HG03159 (cell line): ENCODE results near the gene ATOH8.

Experiments
- ATAC-seq: cut with Tn5 transposase; IDR thresholded peaks from one replicate; pipeline ENCODE4 v1.9.1; 2021; ENCODE audit warnings: mild to moderate bottlenecking, moderate library complexity; ENCODE audit not compliant: unreplicated experiment

The ATOH8 gene

DNA sequence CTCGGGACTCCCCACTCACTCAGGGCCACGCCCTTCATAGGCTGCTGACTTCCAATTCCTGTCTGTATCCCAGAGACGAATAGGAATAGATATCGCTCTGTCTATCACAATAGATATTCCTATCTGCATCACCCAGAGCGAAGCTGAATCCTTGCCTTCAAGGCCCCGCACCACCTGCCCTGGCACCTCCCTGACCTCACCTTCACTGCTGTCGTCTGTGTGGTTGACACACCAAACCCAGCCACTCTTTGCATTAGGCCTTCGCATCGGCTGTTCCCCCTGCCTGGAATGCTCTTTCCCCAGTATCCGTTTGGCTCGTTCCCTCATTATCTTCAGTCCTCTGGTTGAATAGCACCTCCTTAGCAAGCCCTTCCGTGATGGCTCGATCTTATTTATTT lies 43.5 kb downstream of the ATOH8 start:
- no peak for ATAC-seq

DNA sequence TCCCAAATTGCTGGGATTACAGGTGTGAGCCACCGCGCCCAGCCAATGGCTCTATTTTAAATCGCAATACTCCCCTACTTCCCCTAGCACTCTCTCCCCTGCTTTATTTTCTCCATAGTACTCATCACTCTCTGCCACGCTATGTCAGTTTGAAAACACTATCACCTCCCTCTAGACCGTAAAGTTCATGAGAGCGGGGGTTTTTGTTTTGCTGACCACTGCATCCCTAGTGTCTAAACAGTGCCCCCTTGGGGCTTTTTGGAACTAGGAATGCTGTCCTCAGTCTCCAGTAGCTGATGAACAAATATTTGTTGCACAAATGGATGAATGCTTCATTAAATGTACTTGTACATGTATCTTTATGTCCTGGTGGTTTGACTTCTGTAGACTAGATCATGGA lies 44.1 kb downstream of the ATOH8 start:
- no peak for ATAC-seq

DNA sequence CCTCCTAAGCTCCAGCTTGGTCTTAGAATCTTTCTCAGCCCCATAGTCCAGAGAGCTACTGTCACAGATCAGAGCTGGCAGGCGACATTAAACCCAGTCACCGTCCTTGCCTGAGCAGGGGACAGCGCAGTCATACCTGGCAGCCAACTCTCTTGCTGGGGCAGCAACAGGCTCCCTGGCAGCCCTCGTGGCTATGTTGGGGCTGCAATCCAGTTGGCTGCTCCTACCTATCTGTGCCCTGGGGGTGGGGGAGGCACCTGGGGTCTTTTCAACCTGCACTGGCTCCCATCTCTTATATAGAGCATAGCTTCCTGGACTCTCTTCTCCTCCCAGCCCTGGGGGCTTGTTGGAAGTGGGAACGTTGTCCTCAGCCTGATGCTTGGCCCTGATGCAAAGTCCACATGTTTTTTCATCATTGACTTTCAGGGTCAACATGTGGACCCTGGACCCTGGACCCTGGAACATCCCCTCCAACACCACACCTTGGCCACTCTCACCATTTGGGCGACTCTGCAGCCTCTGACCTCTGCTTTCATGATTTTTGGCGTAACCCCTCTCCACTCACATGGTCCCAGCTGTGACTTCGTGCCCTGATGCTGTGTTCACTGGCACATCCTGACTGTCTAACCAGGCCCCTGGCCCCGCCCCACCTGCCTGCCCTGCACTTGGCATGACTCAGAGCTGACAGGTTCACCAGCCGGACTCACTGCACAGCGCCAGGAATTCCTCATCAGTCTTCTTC lies 45.6 kb downstream of the ATOH8 start:
- ATAC-seq: no peak

DNA sequence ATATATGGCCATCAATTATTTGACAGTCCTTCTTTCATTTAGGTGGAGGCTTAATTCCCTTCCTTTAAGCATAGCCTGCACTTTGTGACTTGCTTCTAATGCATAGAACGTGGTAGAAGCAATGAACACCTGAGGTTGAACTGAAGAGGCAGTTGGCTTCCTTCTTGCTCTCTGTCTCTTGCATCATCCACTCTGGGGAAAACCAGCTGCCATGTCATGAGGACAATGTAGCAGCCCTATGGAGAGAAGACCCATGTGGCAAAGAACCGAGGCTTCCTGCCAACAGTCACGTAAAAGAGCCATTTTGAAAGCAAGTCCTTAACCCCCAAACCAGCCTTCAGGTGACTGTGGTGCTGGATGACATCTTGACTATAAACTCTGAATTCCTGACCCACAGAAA lies 46.8 kb downstream of the ATOH8 start:
- no peak for ATAC-seq

DNA sequence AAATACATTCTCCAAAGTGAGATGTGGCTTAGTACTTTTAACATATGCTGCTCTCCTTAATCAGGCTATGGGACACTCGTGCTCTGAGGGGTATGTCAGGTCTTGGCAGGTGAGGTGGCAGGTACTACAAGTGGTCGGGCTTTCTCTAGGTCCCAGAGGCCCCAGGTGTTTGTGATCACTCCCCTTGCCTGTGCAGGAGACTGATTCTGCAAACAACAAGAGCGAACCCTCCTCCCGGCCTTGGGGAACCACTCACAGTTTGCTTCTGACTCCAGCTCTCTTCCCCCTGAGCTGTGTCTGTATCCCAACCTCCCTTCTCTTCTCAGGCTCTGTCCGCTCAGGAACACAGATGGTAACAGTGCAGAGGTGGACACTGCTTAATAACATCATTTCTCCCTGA lies 48.1 kb downstream of the ATOH8 start:
- no peak for ATAC-seq

DNA sequence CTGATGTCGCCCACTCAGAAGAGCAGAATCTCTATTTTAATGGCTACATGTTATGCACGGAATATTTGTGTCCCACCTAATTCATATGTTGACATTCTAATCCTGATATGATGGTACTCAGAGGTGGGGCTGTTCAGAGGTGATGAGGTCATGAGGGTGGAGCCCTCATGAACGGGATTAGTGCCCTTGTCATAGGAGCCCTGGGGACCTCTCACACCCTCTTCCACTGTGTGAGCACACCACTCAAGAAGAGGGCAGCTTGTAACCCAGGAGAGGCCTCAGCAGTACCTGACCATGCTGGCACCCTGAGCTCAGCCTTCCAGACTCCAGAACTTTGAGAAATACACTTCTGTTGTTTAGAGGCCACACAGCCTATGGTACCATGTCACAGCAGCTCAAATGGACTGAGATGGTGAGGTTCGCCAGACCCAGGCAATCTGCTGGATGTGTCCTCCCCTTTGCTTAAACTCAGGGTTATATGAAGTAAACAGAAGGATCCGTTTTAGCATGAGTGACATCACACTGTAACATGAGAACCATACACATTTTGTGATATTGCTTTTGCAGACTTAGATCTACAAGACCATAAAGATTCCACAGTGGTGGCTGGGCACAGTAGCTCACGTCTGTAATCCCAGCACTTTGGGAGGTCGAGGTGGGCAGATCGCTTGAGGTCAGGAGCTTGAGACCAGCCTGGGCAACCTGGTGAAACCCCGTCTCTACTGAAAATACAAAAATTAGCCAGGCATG lies 48.7 kb downstream of the ATOH8 start:
- no peak for ATAC-seq

DNA sequence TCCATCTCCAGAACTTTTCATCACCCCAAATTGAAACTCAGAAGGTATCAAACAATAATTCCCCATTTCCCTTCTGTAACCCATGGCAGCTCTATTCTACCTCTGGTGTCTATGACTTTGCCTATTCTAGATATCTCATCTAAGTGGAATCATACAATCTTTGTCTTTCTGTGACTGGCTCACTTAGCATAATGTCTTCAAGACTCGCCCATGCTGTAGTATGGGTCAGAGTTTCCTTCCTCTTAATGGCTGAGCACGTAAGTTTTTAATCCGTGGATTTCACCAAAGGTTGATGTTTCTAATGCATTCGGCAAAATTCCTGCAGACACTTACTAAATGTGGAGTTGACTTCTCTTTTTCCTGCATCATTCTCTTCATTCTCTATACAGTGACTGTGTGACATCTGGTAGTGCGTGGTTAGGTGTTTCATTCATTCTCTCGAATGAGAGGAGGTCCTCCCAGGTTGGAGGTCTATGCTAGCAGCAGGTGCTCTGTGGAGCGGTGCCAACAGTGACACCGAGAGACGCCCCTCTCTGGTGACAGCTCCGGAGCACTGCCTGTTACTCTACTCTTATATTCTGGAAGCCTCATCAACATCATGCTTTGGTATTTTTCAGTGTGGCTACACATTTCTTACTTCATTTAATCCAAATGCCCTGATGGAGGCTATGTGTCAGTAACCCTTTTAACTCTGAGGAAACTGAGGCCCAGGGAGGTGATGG lies 50.1 kb downstream of the ATOH8 start:
- ATAC-seq: no peak

DNA sequence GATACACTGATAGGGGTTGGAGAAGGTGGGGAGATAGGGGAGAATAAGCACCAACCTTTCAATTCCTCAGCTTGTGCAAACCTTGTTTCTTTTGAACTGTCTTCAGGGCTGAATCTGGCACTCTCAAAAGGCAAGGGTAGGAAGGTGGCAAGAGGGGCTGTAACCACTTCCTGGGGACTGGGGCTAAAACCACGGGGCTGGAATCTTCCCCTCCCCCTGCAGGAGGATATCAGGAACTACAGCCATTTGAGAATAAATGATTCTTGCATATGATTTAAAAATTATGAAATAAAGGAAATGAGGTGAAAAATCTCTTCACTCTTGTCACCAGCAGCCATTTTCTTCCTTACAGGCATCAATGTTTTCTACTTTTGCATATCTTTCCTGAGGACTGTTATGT lies 50.8 kb downstream of the ATOH8 start:
- ATAC-seq: no peak

DNA sequence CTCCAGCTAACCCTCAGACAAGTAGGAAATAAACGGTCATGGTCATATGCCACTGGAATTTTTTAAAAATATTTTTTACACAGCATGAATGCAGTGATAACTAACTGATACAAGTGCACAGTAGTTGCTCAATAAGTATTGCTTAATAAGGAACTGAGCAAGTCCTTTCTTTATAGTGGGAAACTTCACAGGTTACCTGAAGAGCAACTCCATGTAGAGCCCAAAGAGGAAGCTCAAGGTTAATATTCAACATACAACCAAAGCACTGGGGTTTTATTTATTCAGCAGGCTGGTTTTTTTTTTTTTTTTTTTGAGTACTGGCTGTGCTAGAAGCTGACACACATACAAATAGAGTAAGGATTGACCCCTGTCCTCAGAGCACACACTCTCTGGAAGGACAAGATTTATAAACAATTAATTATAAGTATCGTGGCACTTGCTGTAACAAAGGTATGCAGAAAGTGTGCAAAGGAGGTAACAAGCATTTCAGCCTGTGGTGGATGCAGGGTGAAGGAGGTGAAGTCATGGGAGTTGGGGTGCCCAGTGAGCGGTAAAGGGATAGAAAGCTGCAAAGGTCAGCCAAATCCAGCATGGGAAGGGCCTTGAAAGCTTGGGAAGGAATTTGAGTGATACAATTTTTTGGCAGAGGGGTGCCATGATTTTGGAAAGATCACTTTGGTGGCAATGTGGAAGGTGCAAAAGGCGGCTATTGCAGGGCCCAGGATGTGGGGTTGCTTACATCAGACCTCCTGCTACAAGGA lies 52.7 kb downstream of the ATOH8 start:
- no peak for ATAC-seq

DNA sequence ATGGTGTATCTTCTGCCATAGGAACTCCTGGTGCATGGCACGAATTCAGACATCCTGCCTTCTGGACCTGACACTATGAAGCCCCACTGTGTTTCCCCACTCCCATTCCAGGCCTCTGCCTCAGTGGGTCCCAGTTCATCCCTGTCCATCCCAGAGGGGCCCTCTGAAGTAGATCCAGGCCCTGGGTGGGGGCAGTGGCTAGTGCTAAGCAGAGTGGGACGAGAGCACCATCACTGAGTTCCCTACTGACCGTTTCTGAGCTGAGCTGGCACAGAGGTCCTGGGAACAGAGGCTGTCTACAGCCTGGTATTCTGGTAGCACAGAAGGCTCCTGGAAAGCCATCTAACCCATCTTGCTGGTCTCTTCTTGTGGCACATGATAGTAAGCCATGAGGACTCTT lies 54.0 kb downstream of the ATOH8 start:
- no peak for ATAC-seq

DNA sequence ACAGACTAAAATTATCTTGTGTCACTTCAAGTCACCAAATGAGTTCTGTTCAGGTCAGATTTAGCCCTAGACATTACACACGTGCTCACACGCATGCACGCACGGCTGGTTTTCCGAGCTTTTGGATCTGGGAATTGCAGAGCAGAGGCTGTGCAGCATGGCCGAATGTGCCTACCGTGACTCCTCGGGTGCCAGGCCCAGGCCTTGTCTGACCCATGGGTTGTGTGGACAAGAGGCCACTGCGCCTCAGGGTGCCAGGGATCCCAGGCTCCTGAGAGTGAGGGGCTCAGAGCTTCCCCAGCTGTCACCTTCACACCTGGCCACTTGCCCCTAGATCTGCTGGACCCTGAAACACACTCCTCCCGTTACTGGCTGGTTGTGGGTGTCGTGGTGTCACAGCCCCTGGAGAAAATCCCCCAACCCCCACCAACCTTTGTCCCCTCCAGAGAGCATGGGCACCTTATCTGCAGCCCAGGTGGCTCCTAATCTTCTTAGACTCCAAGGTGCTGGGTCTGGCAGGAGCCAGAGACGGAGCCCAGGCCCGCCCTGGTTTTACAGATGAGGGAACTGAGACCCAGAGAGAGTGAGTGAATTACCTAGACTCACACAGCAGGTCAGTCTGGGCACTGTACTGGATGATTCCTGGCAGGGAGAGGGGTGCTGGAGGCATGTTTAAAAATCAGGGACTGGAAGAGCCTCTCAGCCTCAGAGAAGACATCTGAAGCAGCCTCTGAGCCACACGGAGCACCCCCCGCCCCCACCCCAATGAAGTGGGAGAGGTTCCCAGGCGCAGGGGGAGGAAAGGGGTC lies 56.8 kb downstream of the ATOH8 start:
- no peak for ATAC-seq

DNA sequence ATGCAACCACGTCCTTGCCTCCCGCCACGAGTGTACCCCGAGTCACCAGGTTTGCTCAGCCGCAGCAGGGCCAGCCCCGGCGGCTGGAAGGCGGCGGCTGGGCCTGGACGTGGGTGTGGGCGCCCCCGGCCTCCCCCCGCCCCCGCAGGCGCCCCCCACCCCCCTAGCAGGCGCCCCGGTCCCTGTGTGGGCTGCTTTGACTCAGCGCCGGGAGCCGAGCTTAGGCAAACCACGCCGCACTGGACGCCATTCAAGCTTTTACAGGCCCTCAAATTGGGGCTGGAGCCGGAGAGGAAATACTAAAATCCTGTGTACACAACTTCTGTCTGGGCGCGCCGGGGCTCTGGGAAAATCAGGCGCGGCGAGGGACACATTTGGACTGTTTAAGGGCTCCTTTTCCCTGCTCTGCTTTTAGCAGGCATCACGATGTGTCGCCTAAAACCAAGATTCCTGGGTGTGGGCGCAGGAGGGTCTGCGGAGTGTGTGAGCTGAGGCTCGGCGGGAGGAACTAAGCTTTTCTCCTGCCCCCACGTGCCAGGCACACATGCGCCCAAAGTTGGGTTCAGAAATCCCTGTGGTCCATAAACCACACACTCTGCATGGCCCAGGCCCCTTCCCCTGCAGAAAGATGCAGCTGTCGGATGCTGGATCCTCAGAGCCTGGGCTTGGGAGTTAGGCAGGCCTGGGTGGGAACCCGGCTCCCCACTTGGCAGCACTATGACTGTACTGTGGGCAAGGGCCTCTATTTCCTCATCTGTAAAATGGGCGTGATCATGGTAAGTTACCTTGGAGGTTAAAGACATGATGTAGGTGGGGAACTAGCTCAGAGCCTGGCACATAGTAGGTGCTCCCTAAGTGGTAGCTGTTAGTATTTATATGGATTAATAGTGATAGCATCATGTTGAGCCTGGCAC lies 57.6 kb downstream of the ATOH8 start:
- no peak for ATAC-seq

DNA sequence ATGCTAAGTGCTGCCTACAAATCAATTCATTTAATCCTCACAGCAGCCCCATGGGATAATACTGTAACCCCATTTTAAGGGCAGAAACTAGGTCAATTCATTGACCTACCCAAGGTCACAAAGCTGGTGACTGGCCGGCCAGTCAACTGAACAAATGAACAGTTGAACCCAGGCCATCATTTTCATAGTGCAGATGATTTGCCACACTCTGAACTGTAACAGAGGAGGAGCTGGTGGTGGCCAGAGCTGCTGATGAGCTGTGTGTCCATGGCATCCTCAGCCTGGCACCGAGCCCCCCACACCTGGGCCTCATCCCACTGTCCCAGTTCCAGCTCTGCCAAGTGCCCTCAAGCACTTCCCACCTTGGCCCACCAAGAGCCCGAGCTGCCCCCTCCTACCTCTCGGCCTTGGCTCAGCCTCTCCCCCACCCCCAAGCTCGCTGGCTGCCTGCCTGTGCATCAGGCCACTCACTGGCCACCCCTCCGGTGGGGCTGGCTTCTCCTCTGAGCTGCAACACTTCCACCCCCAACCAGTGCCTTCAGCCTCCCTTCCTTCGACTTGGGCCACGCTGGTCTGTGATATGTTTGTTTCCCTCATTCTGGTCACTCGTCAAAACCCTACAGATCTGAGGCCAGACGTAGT lies 58.4 kb downstream of the ATOH8 start:
- no peak for ATAC-seq

DNA sequence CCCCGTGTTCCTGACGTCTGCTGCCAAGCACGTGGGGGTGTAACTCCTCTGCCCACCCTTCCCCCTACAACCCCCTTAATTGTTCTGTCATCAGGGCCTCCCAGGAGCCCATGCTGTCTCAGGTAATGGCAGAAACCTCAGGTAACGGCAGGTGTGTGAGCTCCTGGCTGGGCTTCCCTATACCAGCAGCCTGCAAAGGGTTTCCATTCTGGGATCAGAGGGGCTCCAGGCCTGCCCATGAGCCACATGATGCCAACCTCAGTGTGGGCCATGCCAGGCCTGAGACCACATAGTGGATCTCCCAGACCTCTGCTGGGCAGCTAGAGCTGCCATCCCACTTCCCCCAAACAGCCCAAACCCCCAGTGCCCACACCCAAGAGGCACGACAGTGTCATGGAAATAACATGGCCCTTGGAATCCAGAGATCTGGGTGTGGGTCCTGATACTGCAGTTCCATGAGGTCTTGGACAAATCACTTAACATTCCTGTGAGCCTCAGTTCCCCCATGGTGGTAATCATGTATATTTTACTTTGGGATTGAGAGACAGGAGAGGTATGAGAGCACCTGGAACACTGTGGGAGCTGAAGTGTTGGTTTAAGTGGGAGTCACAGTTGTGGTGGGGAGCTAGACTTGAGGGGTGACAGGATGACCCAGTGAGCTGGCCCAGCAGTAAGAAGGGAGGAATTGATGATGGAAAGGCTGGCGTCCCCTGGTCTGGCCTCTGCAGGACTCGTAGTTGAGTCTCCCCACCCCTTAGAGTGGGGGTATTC lies 59.6 kb downstream of the ATOH8 start:
- no peak for ATAC-seq

DNA sequence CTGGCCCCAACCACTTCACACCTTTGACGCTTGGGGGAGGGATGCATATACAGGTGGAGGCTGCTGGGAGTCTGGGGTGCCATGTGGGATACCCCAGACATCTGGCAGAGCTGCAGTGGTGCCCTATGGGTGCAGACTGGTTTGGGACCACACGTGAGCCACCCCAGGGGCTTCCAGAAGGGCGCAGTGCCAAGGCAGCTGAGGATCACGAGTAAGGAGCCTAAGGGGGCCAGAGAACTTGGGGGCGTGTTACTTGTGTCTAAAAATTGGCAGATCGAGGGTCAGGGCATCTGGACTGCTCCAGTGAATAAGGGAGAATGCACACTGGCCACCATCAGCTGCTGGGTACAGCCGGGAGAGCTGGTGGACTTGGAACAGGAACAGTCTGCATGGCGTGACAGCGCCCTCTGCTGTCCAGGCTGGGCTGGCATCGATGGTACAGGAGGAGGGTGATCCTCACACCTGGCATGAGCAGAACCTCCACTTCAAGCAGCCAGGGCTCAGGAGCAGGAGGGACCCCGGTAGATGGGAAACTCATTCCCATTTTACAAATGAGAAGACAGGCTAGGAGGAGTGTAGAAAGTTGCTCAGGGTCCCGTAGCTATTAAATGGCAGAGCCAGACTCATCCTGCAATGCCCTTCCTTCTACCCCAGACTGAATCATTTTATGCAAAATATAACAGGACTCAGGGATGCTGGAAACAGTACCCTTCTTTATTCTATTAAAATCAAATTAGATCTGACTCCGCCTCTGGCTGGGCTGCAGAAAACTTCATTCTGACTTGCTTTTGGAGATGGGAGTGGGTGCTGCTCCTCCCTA lies 60.4 kb downstream of the ATOH8 start:
- ATAC-seq: no peak

DNA sequence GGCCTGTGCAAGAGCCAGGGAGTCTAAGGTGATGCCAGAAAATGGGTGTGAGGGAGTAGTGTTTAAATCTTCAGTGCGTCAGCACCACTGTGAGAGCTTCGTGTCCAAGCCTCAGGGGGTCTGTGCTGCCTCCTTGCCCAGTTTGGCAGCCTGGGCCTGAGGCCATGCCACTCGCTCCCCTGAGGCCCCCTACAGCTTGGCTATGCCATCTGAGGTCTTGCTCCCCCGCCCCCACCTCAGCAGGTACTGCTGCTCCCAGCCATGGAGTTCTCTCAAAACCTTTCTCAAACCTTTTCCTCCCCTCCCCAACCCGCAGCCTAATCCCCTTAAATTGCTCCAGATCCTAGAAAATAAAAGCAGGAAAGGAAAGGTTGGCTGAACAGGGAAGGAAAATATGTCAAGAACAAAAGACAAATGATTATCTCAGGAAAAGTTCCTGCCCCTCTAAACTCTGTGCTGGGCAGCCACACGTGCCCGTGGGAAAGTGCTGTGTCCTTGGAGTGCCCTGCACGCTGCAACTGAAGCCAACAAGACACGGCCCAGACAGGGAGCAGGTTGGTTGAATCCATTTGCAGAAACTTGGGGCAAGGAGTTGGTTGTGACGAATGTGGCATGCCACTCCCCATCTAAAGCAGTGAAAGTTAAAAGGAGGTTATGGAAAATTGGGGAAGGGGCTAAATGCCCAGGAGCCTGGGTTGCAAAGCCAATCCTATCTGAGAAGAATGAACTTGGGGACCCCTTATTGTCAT lies 61.2 kb downstream of the ATOH8 start:
- ATAC-seq: no peak
